ENCODE data around the gene PSEN2. TPM values are rescaled to one million over a fixed set of nuclear protein-coding genes. Genes with fewer than 3 reads are reported as not detected.

Gene PSEN2
- total and polyA plus RNA-seq, 10 donors: 6.3 to 57.0 (median 29.3) TPM

DNA sequence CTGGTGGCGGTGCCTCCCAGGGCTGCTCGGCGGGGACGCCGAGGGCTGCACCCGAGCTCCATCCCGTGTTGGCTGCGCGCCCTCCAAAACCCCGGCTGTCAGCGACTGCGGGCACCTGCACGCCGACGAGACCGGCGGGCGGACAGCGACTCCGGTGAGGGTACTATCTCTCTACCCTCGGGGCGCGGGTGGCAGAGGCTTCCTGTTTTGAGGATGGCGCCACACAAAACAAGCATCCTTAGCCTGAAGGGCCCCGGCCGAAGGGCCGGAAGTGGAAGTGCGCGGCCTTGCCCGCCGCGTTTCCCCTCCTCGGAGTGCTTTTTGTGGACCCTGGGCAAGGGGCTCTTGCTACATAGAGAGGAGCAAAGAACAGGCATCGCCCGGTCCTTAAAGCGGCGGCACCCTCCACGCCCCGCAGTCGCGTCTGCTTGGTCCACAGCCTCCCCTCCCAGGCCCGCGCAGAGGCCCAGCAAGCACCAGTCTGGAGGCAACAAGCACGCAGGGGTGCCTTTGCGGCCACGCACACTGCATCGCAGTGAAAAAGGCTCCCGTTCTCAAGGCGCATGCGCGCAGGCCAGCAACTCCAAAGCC is 69.1 kb downstream of the PSEN2 start:
- WGBS, 5 donors: 0 to 1% (median 0%) methylated on average over 17 to 51 of the region's 51 CpGs
- DNase-seq: peak; percentile 96
- TF ChIP-seq, protein P1, sequence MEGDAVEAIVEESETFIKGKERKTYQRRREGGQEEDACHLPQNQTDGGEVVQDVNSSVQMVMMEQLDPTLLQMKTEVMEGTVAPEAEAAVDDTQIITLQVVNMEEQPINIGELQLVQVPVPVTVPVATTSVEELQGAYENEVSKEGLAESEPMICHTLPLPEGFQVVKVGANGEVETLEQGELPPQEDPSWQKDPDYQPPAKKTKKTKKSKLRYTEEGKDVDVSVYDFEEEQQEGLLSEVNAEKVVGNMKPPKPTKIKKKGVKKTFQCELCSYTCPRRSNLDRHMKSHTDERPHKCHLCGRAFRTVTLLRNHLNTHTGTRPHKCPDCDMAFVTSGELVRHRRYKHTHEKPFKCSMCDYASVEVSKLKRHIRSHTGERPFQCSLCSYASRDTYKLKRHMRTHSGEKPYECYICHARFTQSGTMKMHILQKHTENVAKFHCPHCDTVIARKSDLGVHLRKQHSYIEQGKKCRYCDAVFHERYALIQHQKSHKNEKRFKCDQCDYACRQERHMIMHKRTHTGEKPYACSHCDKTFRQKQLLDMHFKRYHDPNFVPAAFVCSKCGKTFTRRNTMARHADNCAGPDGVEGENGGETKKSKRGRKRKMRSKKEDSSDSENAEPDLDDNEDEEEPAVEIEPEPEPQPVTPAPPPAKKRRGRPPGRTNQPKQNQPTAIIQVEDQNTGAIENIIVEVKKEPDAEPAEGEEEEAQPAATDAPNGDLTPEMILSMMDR (IDR thresholded peaks at IDR 0.05 in 8 of 11, conservative IDR thresholded peaks at IDR 0.05 in 3 of 11): no peak
- peak; percentile 99 to 100 (median 99) for TF ChIP-seq POLR2AphosphoS5 (IDR thresholded peaks at IDR 0.05)
- TF ChIP-seq POLR2A (IDR thresholded peaks at IDR 0.05): peak; percentile 72 to 98 (median 93)
- intact Hi-C loops (cut with DNase I; ENCODE audit: low total_unique reads): no loop called here
- Histone ChIP-seq H3K36me3 (no peaks in the 10 kb centered on the region), H3K4me1 (peaks cover 12 to 59% (median 47%) of the 10 kb centered on the region in 6 donors), H3K27me3 (replicated peaks in 1 of 7) (no peaks in the 10 kb centered on the region), H3K27ac (peak overlapping the region; percentile 96 to 99 (median 97)), H3K9me3 (peaks cover 0 to 18% (median 15%) of the 10 kb centered on the region in 8 donors), H3K4me3 (peak overlapping the region; percentile 66 to 90 (median 79))

DNA sequence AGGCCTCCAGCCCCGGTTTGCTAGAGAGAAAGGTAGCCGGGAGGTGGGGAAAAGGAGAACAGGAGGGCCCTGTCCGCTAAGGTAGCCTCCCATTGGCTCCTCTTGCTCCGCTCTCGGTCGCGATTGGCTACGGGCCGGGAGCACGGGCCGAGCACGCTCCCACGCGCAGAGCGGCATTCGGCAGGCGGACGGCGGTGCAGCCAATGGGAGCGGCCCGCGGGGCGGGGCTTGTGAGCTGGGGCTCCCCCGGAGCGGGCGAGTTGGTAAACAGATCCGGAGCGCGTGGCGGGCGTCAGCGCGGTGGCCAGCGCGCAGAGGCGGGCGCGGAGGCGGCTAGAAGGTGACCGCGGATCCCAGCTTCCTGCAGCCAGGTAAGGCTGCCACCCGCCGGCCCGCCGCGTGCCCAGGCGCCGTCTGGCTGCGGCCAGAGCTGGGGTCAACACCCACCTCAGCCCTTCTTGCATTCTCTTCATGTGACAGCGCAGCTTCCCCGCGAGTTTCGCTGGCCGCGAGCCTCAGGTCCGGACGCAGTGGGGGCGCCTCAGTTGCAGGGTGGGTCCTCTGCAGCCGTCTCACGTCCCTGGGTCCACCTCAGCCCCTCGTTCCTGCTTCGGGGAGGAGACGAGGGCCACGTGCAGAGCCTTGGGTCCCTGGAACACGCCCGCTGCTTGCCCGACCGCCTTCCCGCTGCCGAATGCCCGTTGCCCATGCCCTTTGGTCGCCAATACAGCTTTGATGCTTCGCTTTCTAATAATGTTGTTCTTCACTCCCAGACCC is 69.8 kb downstream of the PSEN2 start, which contains the start of gene COQ8A:
COQ8A (plus strand) TSS at position 266 of the 777 bp plus-strand sequence. CDS start 21,092 bp downstream, outside the sequence.
- WGBS, 5 donors: 0 to 1% (median 0%) methylated on average over 23 to 73 of the region's 73 CpGs
- peaks cover 0 to 4% (median 0%) of the 10 kb centered on the region in 6 donors for H3K36me3 ChIP-seq
- H3K27me3 ChIP-seq (replicated peaks in 1 of 7): no peaks in the 10 kb centered on the region
- TF ChIP-seq POLR2A (IDR thresholded peaks at IDR 0.05) (peak in 2 of 3 donors; percentile 20 to 68), POLR2AphosphoS5 (IDR thresholded peaks at IDR 0.05) (peak in 2 of 3 donors; percentile 77 to 90)
- TF ChIP-seq, protein P1 (IDR thresholded peaks at IDR 0.05 in 8 of 11, conservative IDR thresholded peaks at IDR 0.05 in 3 of 11): peak in 3 of 11 experiments; percentile 5 to 32 (median 31)
- peaks cover 0 to 11% (median 8%) of the 10 kb centered on the region in 8 donors for H3K9me3 ChIP-seq
- DNase-seq: peak; percentile 100
- peaks cover 12 to 66% (median 53%) of the 10 kb centered on the region in 6 donors for H3K4me1 ChIP-seq
- intact Hi-C loops (cut with DNase I; ENCODE audit: low total_unique reads): no loop called here
- H3K4me3 ChIP-seq: peak within 1 kb of the TSS; percentile 77 to 90 (median 83)
- H3K27ac ChIP-seq: peak within 1 kb of the TSS; percentile 96 to 99 (median 97)

DNA sequence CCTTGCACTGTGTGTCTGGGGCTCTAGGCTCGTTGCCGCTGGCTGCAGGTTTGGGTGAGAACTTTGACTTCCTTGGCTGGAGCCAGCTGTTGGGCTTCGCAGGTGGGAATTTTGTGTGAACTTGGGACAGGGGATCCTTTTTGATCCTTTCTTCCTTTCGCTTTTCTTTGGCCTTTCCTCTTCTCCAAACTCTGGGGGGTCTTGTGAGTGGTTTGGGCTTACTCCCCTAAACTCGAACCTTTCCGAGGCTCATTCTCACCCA is 70.3 kb downstream of the PSEN2 start:
- Histone ChIP-seq H3K27me3 (replicated peaks in 1 of 7) (no peaks in the 10 kb centered on the region), H3K4me1 (peaks cover 12 to 71% (median 55%) of the 10 kb centered on the region in 6 donors), H3K9me3 (peaks cover 0 to 6% (median 3%) of the 10 kb centered on the region in 8 donors), H3K27ac (peak overlapping the region in 6 of 8 donors; percentile 96 to 99 (median 98)), H3K36me3 (peaks cover 0 to 9% (median 0%) of the 10 kb centered on the region in 6 donors), H3K4me3 (peak overlapping the region; percentile 77 to 90 (median 83))
- intact Hi-C loops (cut with DNase I; ENCODE audit: low total_unique reads): no loop called here
- no peak for DNase-seq
- WGBS, 5 donors: 38 to 42% (median 41%) methylated on average over 6 of the region's 6 CpGs
- TF ChIP-seq, protein P1 (IDR thresholded peaks at IDR 0.05 in 8 of 11, conservative IDR thresholded peaks at IDR 0.05 in 3 of 11): no peak
- TF ChIP-seq POLR2AphosphoS5 (IDR thresholded peaks at IDR 0.05) (no peak), POLR2A (IDR thresholded peaks at IDR 0.05) (no peak)

DNA sequence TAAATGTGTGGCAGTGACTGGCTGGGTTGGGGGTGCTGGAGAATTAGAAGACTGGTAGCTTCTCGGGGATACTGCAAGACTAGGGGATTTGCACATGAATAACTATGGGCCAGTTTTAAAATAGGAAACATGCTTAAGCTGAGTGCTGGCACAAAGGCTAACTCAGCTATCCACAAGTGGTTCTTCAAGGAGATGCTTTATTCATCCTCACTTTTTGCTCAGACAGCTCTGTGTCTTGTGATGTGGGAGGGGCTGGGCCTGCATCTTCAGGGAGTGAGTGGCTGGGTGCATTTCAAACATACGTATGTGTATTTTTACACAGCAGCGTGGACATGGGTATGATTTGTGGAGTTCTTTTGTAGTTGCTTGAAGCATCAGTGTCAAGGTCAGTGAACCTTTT is 72.0 kb downstream of the PSEN2 start:
- H3K4me1 ChIP-seq: peaks cover 12 to 84% (median 57%) of the 10 kb centered on the region in 6 donors
- H3K36me3 ChIP-seq: peaks cover 0 to 9% (median 0%) of the 10 kb centered on the region in 6 donors
- WGBS, 5 donors: 78 to 86% (median 83%) methylated on average over 3 of the region's 3 CpGs
- no peaks in the 10 kb centered on the region for H3K9me3 ChIP-seq
- H3K27ac ChIP-seq: no peak overlapping the region
- H3K27me3 ChIP-seq (replicated peaks in 1 of 7): no peaks in the 10 kb centered on the region
- no peak for TF ChIP-seq POLR2A (IDR thresholded peaks at IDR 0.05)
- intact Hi-C loops (cut with DNase I; ENCODE audit: low total_unique reads): no loop called here
- no peak for DNase-seq
- no peak overlapping the region for H3K4me3 ChIP-seq

Measured in spleen (tissue), 11 donors.